Erythroblast (primary cell): ENCODE measurements around the gene TFDP1.

Experiments used
- GATA1 ChIP-seq: IDR thresholded peaks from 2 replicates; pipeline ENCODE4 v1.6.1; 2011; ENCODE audit warnings: low read depth, mild to moderate bottlenecking, control low read depth, low read length, moderate library complexity
- POLR2A ChIP-seq: IDR thresholded peaks from 2 replicates; pipeline ENCODE4 v1.6.1; 2011; ENCODE audit warnings: mild to moderate bottlenecking, low read length

DNA sequence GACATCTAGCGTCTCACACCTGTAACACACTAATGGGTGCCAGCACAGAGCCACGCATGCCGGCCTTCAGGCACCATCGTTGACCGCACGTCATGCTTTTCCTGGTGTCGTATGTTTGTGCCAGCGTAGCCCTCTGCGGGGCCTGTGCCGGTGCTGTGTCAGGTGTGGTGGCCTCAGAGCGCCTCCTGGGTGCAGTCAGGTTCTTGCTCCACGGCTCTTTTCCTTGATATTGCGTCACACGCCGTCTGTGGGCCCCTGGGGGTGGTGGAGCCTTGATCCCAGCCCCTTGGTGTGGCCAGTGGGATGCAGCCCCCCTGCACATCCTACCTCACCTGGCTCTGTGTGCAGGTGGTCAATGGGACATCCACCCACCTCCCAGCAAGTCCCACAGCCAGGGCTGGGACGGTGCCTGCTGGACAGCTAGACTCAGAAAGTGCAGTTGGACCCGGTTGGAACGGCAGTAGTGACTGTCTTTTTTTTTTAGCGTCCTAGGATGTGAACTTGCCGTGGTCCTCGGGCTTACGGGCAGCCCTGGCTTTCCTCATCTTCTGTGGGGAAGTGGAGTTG, 24.5 kb downstream of the TFDP1 start:
- TF ChIP-seq POLR2A (no peak), GATA1 (no peak)
